Small intestine (tissue), 7 donors: ENCODE measurements around the gene SARS2. TPM values are rescaled to one million over a fixed set of nuclear protein-coding genes. Genes with fewer than 3 reads are reported as not detected.

Experiments used
- DNase-seq, 2 donors: peaks; one replicate each; pipeline versions ENCODE4 v3.0.0 to v3.0.0-alpha.2; 2013
- FAIRE-seq: peaks from 2 replicates; lab custom pipeline; 2012; peaks lifted over from hg19 to GRCh38; lab: Jason Lieb, UNC
- H3K27ac ChIP-seq, 3 donors: one replicate each; pipeline ENCODE4 v1.5.1; 2013; ENCODE audit warnings: low read length in 2 of 3, mild to moderate bottlenecking in 2 of 3, control low read depth in 1 of 3, inconsistent platforms in 1 of 3, low read depth in 1 of 3, moderate library complexity in 1 of 3
- H3K27me3 ChIP-seq, 3 donors: one replicate each; pipeline ENCODE4 v1.6.1; 2013; ENCODE audit warnings: low read length in 3 of 3, inconsistent platforms in 1 of 3; ENCODE audit not compliant: control insufficient read depth in 3 of 3, insufficient read depth in 3 of 3
- H3K36me3 ChIP-seq, 3 donors: one replicate each; pipeline ENCODE4 v1.6.1; 2013; ENCODE audit warnings: low read length in 3 of 3, inconsistent platforms in 1 of 3, low read depth in 1 of 3, mild to moderate bottlenecking in 1 of 3, moderate library complexity in 1 of 3; ENCODE audit not compliant: control insufficient read depth in 3 of 3, insufficient read depth in 2 of 3
- H3K4me1 ChIP-seq, 3 donors: one replicate each; pipeline ENCODE4 v1.6.1; 2013; ENCODE audit warnings: low read length in 2 of 3, inconsistent platforms in 1 of 3, low read depth in 1 of 3, mild to moderate bottlenecking in 1 of 3, moderate library complexity in 1 of 3; ENCODE audit not compliant: control insufficient read depth in 3 of 3, insufficient read depth in 2 of 3
- H3K4me3 ChIP-seq, 3 donors: one replicate each; pipeline ENCODE4 v1.5.1; 2013; ENCODE audit warnings: low read length in 3 of 3, control low read depth in 1 of 3, inconsistent platforms in 1 of 3, low read depth in 1 of 3, mild to moderate bottlenecking in 1 of 3, moderate library complexity in 1 of 3
- H3K9me3 ChIP-seq, 2 donors: one replicate each; pipeline ENCODE4 v1.6.1; 2013; ENCODE audit warnings: low read depth in 1 of 2, low read length in 1 of 2; ENCODE audit not compliant: control insufficient read depth in 2 of 2, insufficient read depth in 1 of 2
- WGBS, 3 donors: extraction: QIAGEN DNeasy Blood & Tissue Kit; methylation state at CpG; one replicate each; pipeline ENCODE4 v1.1.7; 2013; 5-methylcytosine and 5-hydroxymethylcytosine counted together
- polyA plus RNA-seq, 4 donors: library from polyadenylated mRNA; stranded (reverse) in 3 of 4; unstranded in 1 of 4; fragments of 200-250 nt in 3 of 4; fragments of 120-200 nt in 1 of 4; gene quantifications; one replicate each; pipeline versions ENCODE4 v1.2.1 to v1.2.3, GENCODE V29; 2013
- donor health status: healthy with polysubstance abuse.
- donor health status: control.
- donor health status: control.
- donor health status: Bipolar disorder and iron deficiency.
- donor health status: healthy.

SARS2 gene
- polyA plus RNA-seq, 4 donors, result 21.9 to 42.0 (median 27.4) TPM

DNA sequence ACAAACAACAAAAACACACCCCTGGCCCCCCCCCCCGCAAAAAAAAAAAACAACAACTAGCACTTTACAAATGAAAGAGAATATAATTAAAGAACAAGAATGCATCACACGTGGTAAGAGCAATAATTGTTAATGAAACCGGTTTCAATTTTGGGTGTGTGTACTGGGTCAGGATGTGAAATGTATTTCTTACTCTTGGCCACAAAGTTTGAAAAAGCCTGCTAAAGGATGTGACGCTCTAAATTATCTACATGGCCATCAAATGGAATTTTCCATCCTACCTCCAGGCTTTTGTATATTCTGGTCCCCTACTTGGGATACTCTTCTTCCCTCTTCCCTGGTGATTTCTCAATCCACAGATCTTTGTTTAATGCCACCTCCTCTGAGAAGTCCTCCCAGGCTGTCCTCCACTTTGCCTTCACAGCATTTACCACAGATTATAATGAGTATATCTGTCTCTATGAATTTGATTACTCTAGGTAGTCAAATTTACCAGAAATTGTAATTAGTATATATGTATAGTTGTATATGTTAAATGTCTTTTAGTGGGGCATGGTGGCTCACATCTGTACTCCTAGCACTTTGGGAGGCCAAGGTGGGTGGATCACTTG, 2.1 kb downstream of the SARS2 start:
- H3K36me3 ChIP-seq, result peaks cover 0 to 61% (median 0%) of the 10 kb centered on the region in 3 donors
- DNase-seq (no peak), FAIRE-seq (no peak)
- H3K9me3 ChIP-seq, result peaks cover 0 to 3% of the 10 kb centered on the region in 2 donors
- no peak overlapping the region for H3K4me3 ChIP-seq
- H3K4me1 ChIP-seq, result peaks cover 0 to 7% (median 2%) of the 10 kb centered on the region in 3 donors
- WGBS, 3 donors, result 67 to 70% (median 69%) methylated on average over 4 of the region's 4 CpGs
- no peaks in the 10 kb centered on the region for H3K27me3 ChIP-seq
- H3K27ac ChIP-seq, result no peak overlapping the region

GRCh38 chr19:38924388-38924787, 6.2 kb downstream of the SARS2 start:
- no peaks in the 10 kb centered on the region for H3K27me3 ChIP-seq
- FAIRE-seq (no peak), DNase-seq (no peak)
- peaks cover 0 to 75% (median 2%) of the 10 kb centered on the region in 3 donors for H3K36me3 ChIP-seq
- WGBS, 3 donors, result 94 to 95% (median 95%) methylated on average over 7 of the region's 7 CpGs
- no peak overlapping the region for H3K27ac ChIP-seq
- H3K4me3 ChIP-seq, result no peak overlapping the region
- no peaks in the 10 kb centered on the region for H3K9me3 ChIP-seq
- H3K4me1 ChIP-seq, result peaks cover 0 to under 1% (median 0%) of the 10 kb centered on the region in 3 donors

GRCh38 chr19:38922482-38922881, 8.1 kb downstream of the SARS2 start:
- H3K27ac ChIP-seq, result no peak overlapping the region
- DNase-seq (no peak), FAIRE-seq (no peak)
- H3K9me3 ChIP-seq, result no peaks in the 10 kb centered on the region
- no peak overlapping the region for H3K4me3 ChIP-seq
- 95 to 98% (median 95%) methylated on average over 5 of the region's 5 CpGs for WGBS, 3 donors
- H3K36me3 ChIP-seq, result peaks cover 0 to 83% (median 2%) of the 10 kb centered on the region in 3 donors
- H3K27me3 ChIP-seq, result no peaks in the 10 kb centered on the region
- peaks cover 0 to 9% (median 0%) of the 10 kb centered on the region in 3 donors for H3K4me1 ChIP-seq

DNA sequence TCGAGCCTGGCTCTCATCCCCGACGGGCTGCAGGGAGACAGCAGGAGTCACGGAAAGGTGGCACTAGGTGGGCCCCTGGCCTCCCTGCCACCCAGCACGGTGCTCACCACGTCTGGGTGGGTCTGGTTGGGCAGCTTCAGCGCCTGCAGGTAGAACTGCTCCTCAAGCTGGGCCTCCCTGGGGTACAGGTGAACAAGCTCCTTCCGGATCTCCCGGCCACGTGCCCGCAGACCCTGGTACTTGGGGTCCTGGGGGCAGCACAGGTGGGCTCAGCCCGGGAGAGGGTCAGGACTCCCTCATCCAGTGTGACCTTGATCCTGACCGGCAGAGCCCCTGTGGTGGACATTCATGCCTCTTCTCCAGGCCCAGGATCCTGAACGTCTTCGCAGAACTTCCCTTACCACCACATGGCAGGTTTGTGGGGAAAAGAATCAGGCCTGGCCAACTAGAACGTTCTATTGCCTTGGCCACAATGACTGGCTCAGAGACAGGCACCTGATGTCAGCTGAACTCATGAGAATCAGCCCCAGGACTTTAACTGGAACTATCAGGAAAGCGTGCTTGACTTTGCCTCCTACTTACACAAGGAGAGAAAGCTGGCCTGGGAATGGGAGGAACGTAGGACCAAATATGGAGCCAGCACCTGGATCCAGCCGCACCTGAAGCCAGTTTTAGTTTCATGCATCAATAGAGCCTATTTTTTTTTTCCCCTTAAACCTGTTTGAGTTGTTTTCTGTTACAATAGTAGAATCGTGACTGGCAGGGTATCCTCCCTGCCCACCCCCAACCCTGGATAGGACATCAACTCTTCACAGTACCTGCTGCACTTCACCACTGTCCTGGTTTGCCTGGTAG, 8.9 kb downstream of the SARS2 start:
- H3K9me3 ChIP-seq, result no peaks in the 10 kb centered on the region
- H3K36me3 ChIP-seq, result peaks cover 0 to 80% (median 2%) of the 10 kb centered on the region in 3 donors
- H3K4me3 ChIP-seq, result no peak overlapping the region
- H3K4me1 ChIP-seq, result peaks cover 0 to 9% (median 0%) of the 10 kb centered on the region in 3 donors
- FAIRE-seq (no peak), DNase-seq (no peak)
- 92 to 94% (median 92%) methylated on average over 20 of the region's 20 CpGs for WGBS, 3 donors
- no peak overlapping the region for H3K27ac ChIP-seq
- no peaks in the 10 kb centered on the region for H3K27me3 ChIP-seq

DNA sequence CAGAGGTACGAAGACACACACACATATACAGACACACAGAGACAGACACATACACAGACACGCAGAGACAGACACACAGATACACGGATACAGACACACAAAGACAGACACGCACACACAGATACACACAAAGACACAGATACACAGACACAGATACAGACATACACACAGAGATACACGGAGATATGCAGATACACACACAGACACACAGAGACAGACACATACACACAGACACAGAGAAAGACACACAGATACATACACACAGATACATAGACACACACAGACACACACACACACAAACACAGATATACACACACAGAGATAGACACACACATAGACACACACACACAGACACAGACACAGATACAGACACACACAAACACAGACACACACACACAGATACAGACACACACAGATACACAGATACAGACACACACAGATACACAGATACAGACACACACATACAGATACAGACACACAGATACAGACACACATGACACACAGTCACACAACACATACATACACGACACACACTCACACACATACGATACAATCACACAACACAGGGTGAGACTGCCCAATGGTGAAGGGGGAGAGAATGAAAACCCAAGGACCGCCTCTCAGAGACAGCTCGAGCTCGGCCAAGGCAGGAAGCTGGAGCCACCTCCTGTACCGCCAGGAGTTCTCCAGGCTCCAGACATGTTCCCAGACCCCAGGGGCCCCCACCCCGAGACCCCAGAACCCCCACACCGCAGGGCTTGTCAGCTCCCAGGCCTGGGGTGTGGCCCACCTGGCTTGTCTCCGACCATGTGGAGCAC, 9.8 kb downstream of the SARS2 start:
- DNase-seq, result no peak
- H3K27me3 ChIP-seq, result no peaks in the 10 kb centered on the region
- H3K4me3 ChIP-seq, result no peak overlapping the region
- no peak for FAIRE-seq
- no peaks in the 10 kb centered on the region for H3K9me3 ChIP-seq
- H3K4me1 ChIP-seq, result peaks cover 0 to 9% (median 0%) of the 10 kb centered on the region in 3 donors
- WGBS, 3 donors, result 75 to 89% (median 85%) methylated on average over 14 of the region's 14 CpGs
- H3K36me3 ChIP-seq, result peaks cover 0 to 79% (median 2%) of the 10 kb centered on the region in 3 donors
- no peak overlapping the region for H3K27ac ChIP-seq

DNA sequence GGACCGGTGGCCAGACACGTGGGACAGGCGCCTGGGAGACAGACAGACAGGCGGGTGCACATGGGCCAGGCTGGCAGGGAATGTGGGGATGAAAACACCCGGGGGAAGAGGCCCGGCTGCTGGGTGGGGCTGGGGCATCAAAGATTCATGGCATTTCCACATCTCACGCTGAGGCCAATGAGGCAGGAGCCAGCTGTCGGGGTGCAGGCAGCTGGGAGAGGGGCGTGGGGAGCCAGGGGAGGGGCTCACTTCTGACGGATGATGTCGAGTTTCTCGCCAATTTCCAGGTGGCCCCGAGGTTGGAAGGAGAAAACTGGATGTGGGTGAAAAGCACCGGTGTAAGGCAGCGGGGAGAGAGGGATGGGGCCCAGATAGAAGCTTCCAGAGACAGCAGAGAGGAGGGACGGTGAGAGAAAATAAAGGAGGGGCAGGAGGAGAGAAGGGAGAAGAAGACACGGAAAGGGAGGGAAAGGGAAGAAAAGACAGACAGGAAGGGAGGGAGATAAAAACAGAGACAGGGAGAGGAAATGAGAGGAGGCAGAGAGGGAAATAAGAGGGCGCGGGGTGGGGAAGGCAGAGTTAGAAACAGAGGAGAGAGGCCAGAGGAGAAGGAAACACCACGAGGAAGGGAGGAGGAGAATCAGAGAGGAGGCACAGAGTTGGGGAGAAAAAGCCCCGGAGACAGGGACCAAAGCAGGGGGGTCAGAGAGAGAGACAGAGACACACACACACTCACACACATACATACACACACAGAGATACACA, 10.5 kb downstream of the SARS2 start:
- H3K9me3 ChIP-seq, result no peaks in the 10 kb centered on the region
- H3K4me3 ChIP-seq, result no peak overlapping the region
- DNase-seq (no peak), FAIRE-seq (no peak)
- 64 to 72% (median 67%) methylated on average over 21 of the region's 21 CpGs for WGBS, 3 donors
- peaks cover 0 to 9% (median 0%) of the 10 kb centered on the region in 3 donors for H3K4me1 ChIP-seq
- no peak overlapping the region for H3K27ac ChIP-seq
- H3K27me3 ChIP-seq, result no peaks in the 10 kb centered on the region
- H3K36me3 ChIP-seq, result peaks cover 0 to 79% (median 2%) of the 10 kb centered on the region in 3 donors

GRCh38 chr19:38918526-38918925, 12.0 kb downstream of the SARS2 start:
- Histone ChIP-seq H3K36me3 (peaks cover 0 to 71% (median 2%) of the 10 kb centered on the region in 3 donors), H3K9me3 (no peaks in the 10 kb centered on the region), H3K4me1 (peaks cover 0 to 9% (median 0%) of the 10 kb centered on the region in 3 donors), H3K4me3 (no peak overlapping the region), H3K27ac (no peak overlapping the region), H3K27me3 (no peaks in the 10 kb centered on the region)
- FAIRE-seq, result no peak
- 87 to 94% (median 92%) methylated on average over 10 of the region's 10 CpGs for WGBS, 3 donors
- no peak for DNase-seq
